Astrocyte (in vitro differentiated cells and primary cell): ENCODE measurements around the gene C2orf68. TPM values are rescaled to one million over a fixed set of nuclear protein-coding genes. Genes with fewer than 3 reads are reported as not detected.
"Not testable (repeated sequence)": the region's sequence is repeated elsewhere in the genome, so short reads cannot be mapped to it uniquely, and the experiment has no call there.

Source experiments
- DNase-seq: peaks from one replicate; pipeline ENCODE4 v3.0.0-alpha.2; 2010; ENCODE audit warnings: low read depth
- FAIRE-seq: peaks from 2 replicates; lab custom pipeline; 2011; peaks lifted over from hg19 to GRCh38; lab: Jason Lieb, UNC
- H2AFZ ChIP-seq: 2 replicates; pipeline ENCODE4 v1.6.0; 2012; ENCODE audit warnings: low read depth, low read length, inconsistent platforms
- H3K27ac ChIP-seq: 2 replicates; pipeline ENCODE4 v1.5.1; 2011; ENCODE audit warnings: low read depth, low read length, inconsistent platforms
- H3K27me3 ChIP-seq: 2 replicates; pipeline ENCODE4 v1.6.0; 2011; ENCODE audit warnings: low read length, inconsistent platforms; ENCODE audit not compliant: insufficient read depth
- H3K36me3 ChIP-seq: 2 replicates; pipeline ENCODE4 v1.5.1; 2011; ENCODE audit warnings: low read length, inconsistent platforms; ENCODE audit not compliant: insufficient read depth
- H3K4me1 ChIP-seq: 2 replicates; pipeline ENCODE4 v1.5.1; 2011; ENCODE audit warnings: low read length, inconsistent platforms; ENCODE audit not compliant: insufficient read depth
- H3K4me2 ChIP-seq: 2 replicates; pipeline ENCODE4 v1.6.0; 2012; ENCODE audit warnings: low read length, inconsistent platforms
- H3K4me3 ChIP-seq: 2 replicates; pipeline ENCODE4 v1.5.1; 2011; ENCODE audit warnings: low read depth, mild to moderate bottlenecking, low read length, inconsistent platforms; ENCODE audit not compliant: insufficient read depth
- H3K79me2 ChIP-seq: 2 replicates; pipeline ENCODE4 v1.6.0; 2012; ENCODE audit warnings: mild to moderate bottlenecking, low read length, inconsistent platforms; ENCODE audit not compliant: insufficient read depth
- H3K9ac ChIP-seq: 2 replicates; pipeline ENCODE4 v1.6.0; 2012; ENCODE audit warnings: mild to moderate bottlenecking, low read length, inconsistent platforms
- H3K9me3 ChIP-seq: 2 replicates; pipeline ENCODE4 v1.5.1; 2012; ENCODE audit warnings: low read depth, mild to moderate bottlenecking, low read length, inconsistent platforms; ENCODE audit not compliant: insufficient read depth
- H4K20me1 ChIP-seq: 2 replicates; pipeline ENCODE4 v1.6.0; 2012; ENCODE audit warnings: low read length, inconsistent platforms; ENCODE audit not compliant: insufficient read depth
- H3K27ac Mint-ChIP-seq: one replicate; pipeline ENCODE4 v1.8.0; 2021; ENCODE audit warnings: mild to moderate bottlenecking, mixed read lengths; ENCODE audit not compliant: unreplicated experiment
- H3K27me3 Mint-ChIP-seq: one replicate; pipeline ENCODE4 v1.8.0; 2021; ENCODE audit warnings: low read depth, mixed read lengths; ENCODE audit not compliant: unreplicated experiment
- H3K36me3 Mint-ChIP-seq: one replicate; pipeline ENCODE4 v1.8.0; 2021; ENCODE audit warnings: low read depth, mixed read lengths; ENCODE audit not compliant: unreplicated experiment
- H3K4me1 Mint-ChIP-seq: one replicate; pipeline ENCODE4 v1.8.0; 2021; ENCODE audit warnings: low read depth, mixed read lengths; ENCODE audit not compliant: unreplicated experiment
- H3K4me3 Mint-ChIP-seq: one replicate; pipeline ENCODE4 v1.8.0; 2021; ENCODE audit warnings: mild to moderate bottlenecking, moderate library complexity, mixed read lengths; ENCODE audit not compliant: unreplicated experiment
- H3K9me3 Mint-ChIP-seq: one replicate; pipeline ENCODE4 v1.8.0; 2021; ENCODE audit warnings: mild to moderate bottlenecking, mixed read lengths; ENCODE audit not compliant: unreplicated experiment
- CTCF ChIP-seq: IDR thresholded peaks from 2 replicates; pipeline ENCODE4 v1.5.1; 2011; ENCODE audit warnings: low read depth, mild to moderate bottlenecking, inconsistent platforms, low read length, moderate library complexity; ENCODE audit not compliant: insufficient read depth
- EZH2 ChIP-seq: IDR thresholded peaks from 2 replicates; pipeline ENCODE4 v1.6.1; 2012; ENCODE audit warnings: mild to moderate bottlenecking, low read length, inconsistent platforms; ENCODE audit not compliant: insufficient read depth
- total RNA-seq: library from RNA; stranded (reverse); gene quantifications from 2 replicates; pipeline ENCODE4 v1.2.1, GENCODE V29; 2021

C2orf68 gene
- total RNA-seq, 1 donor from 2014 or later, result 17.8 TPM

- Mint-ChIP-seq H3K27me3 (no peaks in the 10 kb centered on the region), H3K4me1 (peaks cover 6% of the 10 kb centered on the region), H3K36me3 (no peaks in the 10 kb centered on the region), H3K27ac (no peak overlapping the region), H3K4me3 (peak overlapping the region; percentile 91), H3K9me3 (no peaks in the 10 kb centered on the region)
- H3K27me3 ChIP-seq, result no peaks in the 10 kb centered on the region
- peak overlapping the region; percentile 85 for H3K4me2 ChIP-seq
- TF ChIP-seq EZH2 (no peak), CTCF (no peak)
- H3K27ac ChIP-seq, result no peak overlapping the region
- H3K79me2 ChIP-seq, result peaks cover 59% of the 10 kb centered on the region
- peaks cover 18% of the 10 kb centered on the region for H3K4me1 ChIP-seq
- no peaks in the 10 kb centered on the region for H3K9me3 ChIP-seq
- FAIRE-seq (no peak), DNase-seq (no peak)
- H3K9ac ChIP-seq, result peak overlapping the region; percentile 98
- H4K20me1 ChIP-seq, result peaks cover 28% of the 10 kb centered on the region
- peak overlapping the region; percentile 82 for H2AFZ ChIP-seq
- no peak overlapping the region for H3K4me3 ChIP-seq
- peaks cover 11% of the 10 kb centered on the region for H3K36me3 ChIP-seq
Observed at GRCh38 chr2:85615413-85615728, 3.5 kb upstream of the C2orf68 start.

GRCh38 chr2:85614757-85615156 is 2.9 kb upstream of the C2orf68 start:
- H3K4me1 Mint-ChIP-seq, H3K36me3 Mint-ChIP-seq, H3K4me3 Mint-ChIP-seq, H3K9ac ChIP-seq, H2AFZ ChIP-seq, DNase-seq, H3K27me3 Mint-ChIP-seq, FAIRE-seq, H3K9me3 ChIP-seq, H3K9me3 Mint-ChIP-seq, H3K27me3 ChIP-seq, H3K4me2 ChIP-seq, H3K4me3 ChIP-seq, H3K27ac ChIP-seq, H3K27ac Mint-ChIP-seq: not testable (repeated sequence)
- peaks cover 31% of the 10 kb centered on the region for H4K20me1 ChIP-seq
- H3K79me2 ChIP-seq, result peaks cover 61% of the 10 kb centered on the region
- peaks cover 18% of the 10 kb centered on the region for H3K4me1 ChIP-seq
- H3K36me3 ChIP-seq, result peaks cover 11% of the 10 kb centered on the region

GRCh38 chr2:85613717-85614515 is 2.0 kb upstream of the C2orf68 start:
- Histone ChIP-seq H3K36me3 (peaks cover 4% of the 10 kb centered on the region), H3K27me3 (no peaks in the 10 kb centered on the region), H3K27ac (no peak overlapping the region), H3K9me3 (no peaks in the 10 kb centered on the region), H3K9ac (no peak overlapping the region), H2AFZ (no peak overlapping the region), H3K4me3 (no peak overlapping the region), H3K79me2 (peaks cover 60% of the 10 kb centered on the region), H4K20me1 (peaks cover 28% of the 10 kb centered on the region), H3K4me1 (peaks cover 18% of the 10 kb centered on the region), H3K4me2 (no peak overlapping the region)
- FAIRE-seq, result no peak
- no peak for DNase-seq
- H3K27ac Mint-ChIP-seq, result no peak overlapping the region
- H3K27me3 Mint-ChIP-seq, result no peaks in the 10 kb centered on the region
- TF ChIP-seq EZH2 (no peak), CTCF (no peak)
- H3K4me3 Mint-ChIP-seq, result no peak overlapping the region
- no peaks in the 10 kb centered on the region for H3K36me3 Mint-ChIP-seq
- no peaks in the 10 kb centered on the region for H3K9me3 Mint-ChIP-seq
- peaks cover 16% of the 10 kb centered on the region for H3K4me1 Mint-ChIP-seq
